ENCODE measurements around the gene ITPK1.

DNA sequence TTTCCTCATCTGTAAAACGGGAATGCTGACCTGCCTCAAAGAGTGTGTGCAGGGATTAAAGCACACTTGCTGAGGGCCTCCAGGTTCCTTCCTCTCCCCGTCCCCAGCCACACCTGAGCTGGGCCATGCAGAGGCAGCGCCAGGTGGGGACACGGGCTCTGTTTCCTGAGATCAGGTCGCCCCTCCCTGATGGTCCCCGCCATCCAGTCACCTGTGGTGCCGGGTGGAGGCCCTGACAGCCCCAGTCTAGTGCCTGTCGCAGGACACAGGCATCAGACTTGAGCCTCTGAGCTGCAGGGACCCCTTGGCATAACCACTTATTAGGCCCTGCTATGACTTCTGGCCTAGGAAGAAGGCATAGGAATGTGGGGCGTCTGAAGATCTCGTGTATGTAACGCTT lies 180.3 kb downstream of the ITPK1 start:
- TF ChIP-seq, protein P1, sequence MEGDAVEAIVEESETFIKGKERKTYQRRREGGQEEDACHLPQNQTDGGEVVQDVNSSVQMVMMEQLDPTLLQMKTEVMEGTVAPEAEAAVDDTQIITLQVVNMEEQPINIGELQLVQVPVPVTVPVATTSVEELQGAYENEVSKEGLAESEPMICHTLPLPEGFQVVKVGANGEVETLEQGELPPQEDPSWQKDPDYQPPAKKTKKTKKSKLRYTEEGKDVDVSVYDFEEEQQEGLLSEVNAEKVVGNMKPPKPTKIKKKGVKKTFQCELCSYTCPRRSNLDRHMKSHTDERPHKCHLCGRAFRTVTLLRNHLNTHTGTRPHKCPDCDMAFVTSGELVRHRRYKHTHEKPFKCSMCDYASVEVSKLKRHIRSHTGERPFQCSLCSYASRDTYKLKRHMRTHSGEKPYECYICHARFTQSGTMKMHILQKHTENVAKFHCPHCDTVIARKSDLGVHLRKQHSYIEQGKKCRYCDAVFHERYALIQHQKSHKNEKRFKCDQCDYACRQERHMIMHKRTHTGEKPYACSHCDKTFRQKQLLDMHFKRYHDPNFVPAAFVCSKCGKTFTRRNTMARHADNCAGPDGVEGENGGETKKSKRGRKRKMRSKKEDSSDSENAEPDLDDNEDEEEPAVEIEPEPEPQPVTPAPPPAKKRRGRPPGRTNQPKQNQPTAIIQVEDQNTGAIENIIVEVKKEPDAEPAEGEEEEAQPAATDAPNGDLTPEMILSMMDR (IDR thresholded peaks at IDR 0.05): no peak
- no peak for TF ChIP-seq REST (IDR thresholded peaks at IDR 0.05; ENCODE audit: insufficient read depth in 1 of 2, low read depth in 2 of 2, low read length in 1 of 2)
- no peak for TF ChIP-seq POLR2AphosphoS5 (IDR thresholded peaks at IDR 0.05; ENCODE audit: low read depth, low read length)
- TF ChIP-seq TCF7L2 (IDR thresholded peaks at IDR 0.05; ENCODE audit: low read depth, low read length): no peak
- no peak for TF ChIP-seq SIN3A (IDR thresholded peaks at IDR 0.05; ENCODE audit: borderline replicate concordance, insufficient read depth, low read depth, low read length)

Data from Panc1 (cell line).